Activated naive CD8-positive, alpha-beta T cell treated with anti-CD3 and anti-CD28 coated beads, Interleukin-2, amount 50 U/mL, for 16 hours (primary cell): Measurements from ENCODE around the gene TYSND1.
"Not testable (repeated sequence)": the region's sequence is repeated elsewhere in the genome, so short reads cannot be mapped to it uniquely, and the experiment has no call there.

Experiments used
- DNase-seq: peaks from one replicate; pipeline ENCODE4 v3.0.0-alpha.2; 2020; ENCODE audit warnings: low read depth, low spot score

TYSND1 gene, protein sequence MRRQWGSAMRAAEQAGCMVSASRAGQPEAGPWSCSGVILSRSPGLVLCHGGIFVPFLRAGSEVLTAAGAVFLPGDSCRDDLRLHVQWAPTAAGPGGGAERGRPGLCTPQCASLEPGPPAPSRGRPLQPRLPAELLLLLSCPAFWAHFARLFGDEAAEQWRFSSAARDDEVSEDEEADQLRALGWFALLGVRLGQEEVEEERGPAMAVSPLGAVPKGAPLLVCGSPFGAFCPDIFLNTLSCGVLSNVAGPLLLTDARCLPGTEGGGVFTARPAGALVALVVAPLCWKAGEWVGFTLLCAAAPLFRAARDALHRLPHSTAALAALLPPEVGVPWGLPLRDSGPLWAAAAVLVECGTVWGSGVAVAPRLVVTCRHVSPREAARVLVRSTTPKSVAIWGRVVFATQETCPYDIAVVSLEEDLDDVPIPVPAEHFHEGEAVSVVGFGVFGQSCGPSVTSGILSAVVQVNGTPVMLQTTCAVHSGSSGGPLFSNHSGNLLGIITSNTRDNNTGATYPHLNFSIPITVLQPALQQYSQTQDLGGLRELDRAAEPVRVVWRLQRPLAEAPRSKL

DNA sequence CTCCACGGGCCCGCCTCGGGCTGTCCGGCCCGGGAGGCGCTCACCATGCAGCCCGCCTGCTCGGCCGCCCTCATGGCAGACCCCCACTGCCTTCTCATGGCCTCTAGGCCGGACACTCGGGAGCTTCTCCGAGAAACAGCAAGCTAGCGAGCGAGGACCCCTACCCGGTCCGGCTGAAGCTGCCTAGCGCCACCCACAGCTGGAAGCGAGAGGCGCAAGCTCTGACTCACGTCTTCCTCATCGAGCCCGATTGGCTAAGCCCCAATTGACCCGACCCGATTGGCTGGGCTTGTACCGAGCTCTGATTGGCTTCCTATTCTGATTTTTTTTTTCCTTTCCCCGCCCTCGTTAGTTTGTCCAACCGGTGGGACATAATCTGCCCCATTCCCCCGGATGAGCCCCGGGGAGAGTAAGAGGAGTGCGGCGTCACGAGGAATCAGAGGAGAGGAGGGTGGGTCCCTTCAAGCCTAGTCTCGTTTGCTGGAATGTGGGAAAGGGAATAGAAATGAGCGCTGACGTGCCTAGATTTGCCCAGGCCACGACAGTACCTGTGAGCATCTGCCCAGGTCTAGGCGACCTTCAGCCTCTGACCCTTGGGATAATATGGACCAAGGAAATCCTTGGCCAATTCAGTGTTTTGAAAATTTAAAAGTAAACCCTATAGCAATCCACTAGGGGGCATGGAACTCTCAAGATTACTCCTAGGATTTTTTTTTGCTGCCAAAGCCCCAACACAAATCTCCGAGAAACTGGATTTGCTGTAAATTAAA is at the start of gene TYSND1:
TSS of gene TYSND1 (minus strand) at position 212 of the 770 bp plus-strand sequence. CDS start at position 98, 114 bp downstream.
- DNase-seq, result peak; percentile 85

DNA sequence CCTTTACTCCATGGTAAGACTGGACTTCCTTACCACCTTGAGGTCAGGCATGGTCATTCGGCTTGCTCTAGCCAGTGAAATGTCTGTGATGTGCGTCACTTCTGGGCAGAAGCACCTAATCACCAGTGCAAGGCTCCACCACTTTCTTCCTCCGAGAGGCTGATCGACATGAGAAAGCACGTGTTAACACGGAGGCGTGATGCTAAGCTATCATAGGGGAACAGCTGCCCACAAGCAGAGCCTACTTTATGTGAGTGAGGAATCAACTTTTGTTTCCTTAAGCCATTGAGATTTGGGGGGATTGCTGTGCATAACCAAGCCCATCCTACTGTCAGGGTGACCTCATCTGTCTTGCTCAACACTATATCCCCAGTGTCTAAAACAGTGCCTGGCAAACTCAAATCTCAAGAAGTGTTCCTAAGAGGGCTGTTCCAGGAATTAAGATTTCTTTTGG is 46.9 kb upstream of the TYSND1 start:
- DNase-seq, result no peak

DNA sequence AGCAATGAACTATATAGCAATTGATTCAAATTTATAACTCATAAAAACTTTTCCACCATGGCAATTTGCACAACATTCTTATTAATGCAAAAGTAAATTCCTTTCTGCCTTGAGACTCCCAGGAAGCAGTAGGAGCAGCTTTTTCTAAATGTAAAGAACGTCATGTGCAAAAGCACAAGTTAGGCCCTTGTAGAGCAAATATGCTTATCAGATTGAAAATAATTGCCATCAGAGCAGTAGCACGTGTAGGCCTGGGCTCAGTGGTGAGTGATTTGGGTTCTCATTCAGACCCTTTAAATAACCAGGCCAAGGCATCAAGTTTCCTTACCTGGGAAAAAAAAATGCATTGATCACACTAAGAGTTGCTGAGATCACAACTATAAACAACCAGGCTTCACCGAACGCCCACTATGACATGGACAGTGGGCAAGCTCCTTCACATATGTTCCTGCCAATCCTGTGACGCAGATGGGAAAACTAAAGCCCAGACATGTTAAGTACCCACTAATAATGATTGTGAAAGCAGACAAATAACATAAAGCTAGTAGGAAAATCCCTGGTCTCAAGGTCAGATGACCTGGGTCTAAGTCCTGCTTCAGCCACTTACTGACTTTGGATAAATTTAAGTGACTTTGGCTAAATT is 45.9 kb upstream of the TYSND1 start:
- no peak for DNase-seq

DNA sequence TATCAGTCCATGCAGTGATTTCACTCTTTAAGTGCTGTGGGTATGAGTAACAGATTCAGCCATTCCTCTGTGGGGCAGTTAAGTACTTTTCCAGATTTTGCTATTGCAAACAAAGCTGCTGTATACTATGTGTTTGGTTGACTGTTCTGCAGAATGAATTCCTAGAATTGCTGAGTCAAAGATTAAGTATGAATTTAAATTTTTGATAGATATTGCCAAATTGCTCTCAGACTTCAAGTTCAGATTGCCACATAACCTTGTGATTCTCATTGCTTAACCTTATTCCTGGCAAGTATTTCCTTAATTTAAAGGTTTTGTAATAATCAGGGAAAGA is 45.4 kb upstream of the TYSND1 start:
- DNase-seq, result no peak

DNA sequence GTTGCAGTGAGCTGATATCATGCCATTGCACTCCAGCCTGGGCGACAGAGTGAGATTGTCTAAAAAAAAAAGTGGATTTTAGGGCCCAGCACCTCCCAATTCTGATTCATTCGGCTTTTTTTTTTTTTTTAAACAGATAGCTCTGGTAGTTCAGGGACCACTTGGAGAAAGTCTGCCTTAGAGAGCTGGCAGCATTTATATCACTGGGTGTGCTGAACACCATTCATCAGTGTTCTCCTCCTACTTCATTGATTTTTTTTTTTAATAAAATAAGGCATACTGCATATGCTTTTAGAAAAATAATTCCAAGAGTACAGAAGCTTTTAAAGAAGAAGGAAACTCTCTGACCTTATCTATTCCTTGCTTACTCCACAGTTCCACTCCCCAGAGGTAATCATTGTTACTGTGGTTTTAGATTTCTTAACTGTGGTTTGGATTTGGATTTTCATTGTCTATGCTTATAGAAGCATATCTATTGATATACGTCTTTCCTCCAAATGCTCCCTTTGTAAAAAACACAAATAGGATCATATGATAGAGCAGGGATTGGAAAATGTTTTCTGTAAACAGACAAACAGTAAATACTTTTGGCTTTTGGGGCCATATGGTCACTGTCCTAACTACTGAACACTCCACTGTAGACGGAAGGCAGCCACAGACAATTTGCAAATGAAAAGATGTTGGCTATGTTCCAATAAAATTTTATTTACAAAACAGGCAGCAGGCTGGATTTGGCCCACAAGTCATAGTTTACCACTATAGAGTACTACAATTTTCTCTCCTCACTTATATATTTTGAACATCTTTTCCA is 44.9 kb upstream of the TYSND1 start:
- no peak for DNase-seq

DNA sequence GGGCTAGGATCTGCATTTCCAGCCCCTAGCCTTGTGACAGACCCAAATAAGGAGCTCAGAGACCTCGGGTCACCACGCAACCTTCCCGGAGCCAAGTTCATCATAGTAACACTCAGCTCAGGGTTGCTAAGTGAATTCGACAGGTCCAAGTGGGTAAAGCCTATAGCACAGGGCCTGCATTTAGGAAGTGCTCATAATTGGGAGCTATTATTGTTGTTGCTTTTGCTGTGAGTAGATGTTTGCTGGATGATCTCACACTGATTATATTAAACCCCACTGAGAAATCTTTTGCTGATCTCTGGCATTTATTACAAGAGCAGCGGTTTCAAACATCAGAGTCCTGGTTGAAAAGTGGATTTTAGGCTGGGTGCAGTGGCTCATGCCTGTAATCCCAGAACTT is 44.1 kb upstream of the TYSND1 start:
- DNase-seq, result no peak

DNA sequence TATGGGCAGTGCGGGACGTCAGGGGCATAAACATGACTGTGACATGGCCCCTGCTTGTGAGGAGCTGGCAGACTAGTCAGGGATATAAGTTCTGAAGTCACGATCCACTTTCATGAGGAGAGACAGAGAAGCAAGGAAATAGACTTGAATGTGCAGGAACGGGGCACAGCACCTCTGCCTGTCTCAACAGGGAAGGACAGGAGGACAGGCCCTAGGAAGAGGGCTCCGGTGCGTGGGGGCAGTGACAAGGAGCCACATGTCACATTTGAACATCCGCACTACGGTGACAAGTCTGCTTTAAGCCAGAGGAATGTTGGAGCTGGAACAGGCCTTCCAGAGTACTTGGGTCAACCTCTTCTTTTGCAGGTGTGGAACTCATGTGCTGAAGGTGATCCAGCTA is 43.6 kb upstream of the TYSND1 start:
- DNase-seq, result no peak

DNA sequence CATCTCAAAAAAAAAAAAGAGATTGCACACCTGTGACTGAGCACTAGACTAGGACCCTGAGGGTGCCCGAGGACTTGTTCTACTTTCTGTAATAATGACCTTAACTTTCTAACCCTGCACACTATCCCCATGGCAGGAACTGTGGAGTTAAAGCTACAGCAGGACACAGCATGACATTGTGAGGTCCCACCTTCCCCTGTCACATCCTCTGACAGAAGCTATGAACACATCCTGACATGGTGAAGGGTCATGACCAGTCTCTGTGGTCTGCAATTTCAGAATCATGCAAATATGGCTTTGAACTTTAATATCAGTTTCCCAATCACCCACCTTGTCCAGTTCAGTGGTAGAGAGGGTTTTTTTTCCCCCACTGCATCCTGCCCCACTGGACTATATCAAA is 42.3 kb upstream of the TYSND1 start:
- no peak for DNase-seq

DNA sequence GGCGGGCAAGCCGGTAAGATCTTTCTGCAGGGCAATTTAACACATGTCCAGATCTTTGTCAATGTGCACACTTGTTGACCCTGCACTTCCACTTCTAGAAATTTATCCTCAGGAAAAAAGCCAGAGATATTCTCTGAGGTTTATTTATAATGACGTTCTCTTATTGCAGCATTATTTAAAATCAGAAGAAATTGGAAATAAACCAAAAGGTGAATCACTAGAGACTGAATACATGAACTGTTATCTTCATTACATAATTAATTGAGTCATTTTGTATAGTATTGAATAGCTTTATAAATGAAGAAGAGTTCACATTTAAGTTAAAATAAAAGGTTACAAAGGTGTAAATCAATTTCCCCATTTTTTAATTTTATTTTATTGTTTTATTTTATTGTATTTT is 40.1 kb upstream of the TYSND1 start:
- DNase-seq, result no peak

DNA sequence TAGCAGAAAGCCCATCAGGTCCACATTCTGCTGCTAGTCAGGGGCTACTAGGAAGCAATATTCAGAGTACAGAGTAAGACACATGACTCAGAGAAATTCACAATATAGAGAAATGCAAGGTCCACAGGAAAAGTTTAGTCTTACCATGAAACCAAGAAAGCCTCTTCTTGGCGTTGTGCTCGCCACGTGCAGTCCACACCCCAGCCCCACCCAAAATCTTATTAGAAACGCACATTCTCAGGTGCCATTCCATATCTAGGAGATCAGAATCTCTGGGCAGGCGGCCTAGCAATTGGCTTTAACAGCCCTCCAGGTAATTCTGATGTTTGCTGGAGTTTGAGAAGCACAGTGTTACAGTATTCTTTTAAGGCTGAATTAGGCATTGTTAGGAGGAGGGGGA is 39.6 kb upstream of the TYSND1 start:
- no peak for DNase-seq

DNA sequence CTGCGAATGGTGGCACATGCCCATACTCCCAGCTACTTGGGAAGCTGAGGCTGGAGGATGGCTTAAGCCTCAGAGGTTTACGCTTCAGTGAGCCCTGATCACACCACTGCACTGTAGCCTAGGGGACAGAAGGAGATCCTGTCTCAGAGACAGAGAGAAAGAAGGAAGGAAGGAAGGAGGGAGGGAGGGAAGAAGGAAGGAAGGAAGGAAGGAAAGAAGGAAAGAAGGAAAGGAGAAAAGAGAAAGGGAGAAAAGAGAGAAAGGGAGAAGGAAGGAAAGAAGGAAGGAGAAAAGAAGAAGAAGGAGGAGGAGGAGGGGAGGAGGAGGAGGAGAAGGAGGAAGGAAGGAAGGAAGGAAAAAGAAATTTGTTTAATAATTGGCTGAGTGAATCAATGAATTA is 36.8 kb upstream of the TYSND1 start:
- no peak for DNase-seq

DNA sequence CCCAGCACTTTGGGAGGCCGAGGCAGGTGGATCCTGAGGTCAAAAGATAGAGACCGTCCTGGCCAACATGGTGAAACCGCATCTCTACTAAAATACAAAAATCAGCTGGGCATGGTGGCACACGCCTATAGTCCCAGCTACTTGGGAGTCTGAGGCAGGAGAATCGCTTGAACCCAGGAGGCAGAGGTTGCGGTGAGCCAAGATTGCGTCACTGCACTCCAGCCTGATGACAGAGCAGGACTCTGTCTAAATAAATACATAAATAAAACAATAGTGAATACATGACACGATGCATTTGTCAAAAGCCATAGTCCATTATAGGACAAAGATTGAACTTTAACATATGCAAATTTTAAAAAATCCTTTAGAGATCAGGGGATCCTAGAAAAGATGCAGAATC is 32.7 kb upstream of the TYSND1 start:
- not testable (repeated sequence) for DNase-seq

DNA sequence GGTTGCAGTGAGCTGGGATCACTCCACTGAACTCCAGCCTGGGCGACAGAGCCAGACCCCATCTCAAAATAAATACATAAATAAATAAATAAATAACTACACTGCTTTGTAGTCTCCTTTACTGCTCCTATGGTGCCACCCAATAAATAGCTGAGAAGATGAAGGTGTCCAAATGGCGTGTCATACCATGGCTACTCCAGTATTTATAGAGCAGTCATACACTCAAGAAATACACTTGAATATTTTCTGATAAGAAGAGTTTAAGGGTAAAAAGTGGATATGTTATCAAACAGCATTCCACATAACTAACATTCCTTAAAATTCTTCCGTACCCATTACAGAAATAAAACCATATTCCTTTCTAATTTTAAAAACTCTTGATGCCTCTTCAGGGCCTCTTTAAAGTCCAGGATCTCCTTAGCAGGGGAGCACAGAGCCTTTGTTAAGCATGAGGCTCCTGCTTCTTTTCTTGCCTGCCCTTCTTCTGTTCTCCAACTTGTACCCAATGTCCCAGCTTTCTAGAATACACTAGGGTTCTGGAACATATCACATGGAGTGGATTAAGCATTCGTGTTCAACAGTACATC is 31.7 kb upstream of the TYSND1 start:
- no peak for DNase-seq

DNA sequence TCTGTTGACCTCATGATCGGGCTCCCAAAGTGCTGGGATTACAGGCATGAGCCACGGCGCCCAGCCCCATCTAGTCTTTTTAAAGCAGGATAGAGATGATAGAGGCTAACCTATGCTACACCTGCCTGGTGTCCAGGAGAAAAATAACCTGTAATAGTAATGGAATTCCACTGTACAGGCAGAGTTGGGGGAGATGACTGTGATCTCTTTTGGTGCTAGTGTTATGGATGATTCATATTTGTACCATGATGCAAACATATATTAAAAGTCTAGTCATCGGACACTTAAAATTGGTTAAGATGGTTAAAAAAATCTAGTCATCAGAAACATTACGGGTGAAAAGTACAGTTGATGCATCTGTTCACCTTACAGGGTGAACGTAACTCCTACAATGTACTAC is 29.9 kb upstream of the TYSND1 start:
- DNase-seq, result no peak

DNA sequence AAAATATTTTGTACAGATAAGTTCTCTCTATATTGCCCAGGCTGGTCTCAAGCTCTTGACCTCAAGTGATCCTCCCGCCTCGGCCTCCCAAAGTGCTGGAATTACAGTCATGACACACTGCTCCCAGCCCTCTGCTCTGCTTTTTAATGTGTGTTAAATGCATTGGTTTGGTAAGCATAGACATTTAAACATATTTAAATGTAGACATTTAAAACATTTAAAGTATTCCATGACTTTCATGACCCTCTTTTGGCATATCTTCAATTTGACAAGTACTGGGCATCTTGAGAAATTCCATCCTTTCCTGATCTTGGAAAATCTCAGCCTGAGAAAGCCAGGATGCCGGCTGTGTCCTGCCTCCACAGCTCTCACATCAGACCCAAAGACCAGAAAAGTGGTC is 29.0 kb upstream of the TYSND1 start:
- DNase-seq, result no peak

DNA sequence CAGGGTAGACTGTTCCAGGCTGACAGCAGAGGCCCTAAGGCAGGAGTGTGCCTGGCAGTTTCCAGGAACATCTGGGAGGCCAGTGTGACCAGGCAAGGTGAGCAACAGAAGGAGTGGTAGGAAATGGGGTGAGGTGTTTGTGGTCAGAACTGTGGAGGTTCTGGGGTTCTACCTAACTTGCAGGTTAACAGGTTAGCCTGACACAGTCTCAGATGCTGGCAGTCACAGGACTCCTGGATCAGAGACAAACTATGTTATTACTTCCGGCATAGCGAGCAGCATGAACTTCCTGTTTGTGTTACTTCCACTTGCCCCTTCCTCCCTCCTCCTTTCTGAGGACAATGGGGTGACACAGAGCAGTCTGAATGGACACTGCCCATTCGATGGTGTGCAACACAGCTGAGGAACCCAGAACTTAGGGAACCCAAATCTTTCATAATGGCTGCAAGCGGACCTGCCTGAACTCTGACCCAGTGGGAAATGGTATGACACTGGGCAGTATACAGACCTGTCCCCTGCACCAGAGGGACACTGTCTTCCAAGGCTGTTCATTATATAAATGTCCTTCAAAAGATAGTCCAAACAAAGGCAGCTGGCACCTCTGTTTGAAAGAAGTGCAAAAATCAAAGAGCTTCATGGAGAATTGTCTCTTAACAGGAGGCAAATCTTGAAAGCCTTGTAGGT is 27.7 kb upstream of the TYSND1 start:
- no peak for DNase-seq

DNA sequence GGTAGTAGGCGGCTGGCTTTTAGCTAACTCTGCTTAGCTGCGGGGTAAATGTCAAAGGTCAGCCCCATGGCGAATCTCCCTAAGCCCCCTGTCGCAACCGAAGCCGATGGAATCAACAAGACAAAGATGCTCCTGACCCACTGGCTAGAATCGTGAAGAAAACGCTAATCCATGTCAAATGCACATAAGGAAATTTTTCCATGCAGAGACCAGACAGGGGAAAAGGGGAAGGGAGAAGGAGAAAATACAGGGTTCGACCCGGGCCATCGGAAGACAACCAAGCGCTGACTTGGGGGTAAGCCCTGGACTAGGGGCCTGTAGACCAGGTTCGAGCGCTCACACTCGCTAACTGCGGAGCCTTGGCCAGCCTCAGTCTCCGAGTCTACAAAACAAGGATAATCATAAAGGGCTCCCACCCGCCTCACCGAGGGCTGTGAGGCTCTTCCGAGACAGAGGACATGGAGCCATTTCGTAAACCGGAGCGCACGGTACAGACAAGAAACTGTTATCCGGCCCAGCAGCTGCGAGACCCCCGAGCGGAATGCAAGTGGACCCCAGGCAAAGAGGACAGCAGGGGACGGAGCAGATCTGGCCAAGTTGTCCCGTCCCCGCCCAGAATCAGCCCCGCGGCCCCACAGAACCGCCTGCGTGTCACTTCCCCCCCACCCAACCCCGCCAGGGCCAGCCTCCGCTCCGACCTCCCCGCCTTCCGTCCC is 23.3 kb upstream of the TYSND1 start:
- no peak for DNase-seq

DNA sequence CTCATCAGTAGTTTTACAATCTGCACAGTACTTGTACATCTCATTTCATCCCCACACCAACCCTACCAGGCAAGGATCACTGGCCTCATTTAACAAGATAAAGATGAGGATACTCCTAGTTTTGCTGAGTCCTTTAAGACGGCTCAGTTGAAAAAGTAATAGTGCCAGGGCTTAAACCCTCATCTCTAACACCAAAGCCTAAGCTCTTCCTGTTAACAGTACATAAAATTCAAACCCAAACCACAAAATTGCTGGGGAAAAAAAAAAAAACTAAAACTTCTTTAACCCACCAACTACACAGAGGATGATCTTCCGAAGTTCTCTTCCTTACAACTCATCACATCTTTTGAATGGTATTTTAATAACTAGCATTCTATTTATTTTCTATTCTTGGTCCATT is 22.5 kb upstream of the TYSND1 start:
- DNase-seq, result no peak

DNA sequence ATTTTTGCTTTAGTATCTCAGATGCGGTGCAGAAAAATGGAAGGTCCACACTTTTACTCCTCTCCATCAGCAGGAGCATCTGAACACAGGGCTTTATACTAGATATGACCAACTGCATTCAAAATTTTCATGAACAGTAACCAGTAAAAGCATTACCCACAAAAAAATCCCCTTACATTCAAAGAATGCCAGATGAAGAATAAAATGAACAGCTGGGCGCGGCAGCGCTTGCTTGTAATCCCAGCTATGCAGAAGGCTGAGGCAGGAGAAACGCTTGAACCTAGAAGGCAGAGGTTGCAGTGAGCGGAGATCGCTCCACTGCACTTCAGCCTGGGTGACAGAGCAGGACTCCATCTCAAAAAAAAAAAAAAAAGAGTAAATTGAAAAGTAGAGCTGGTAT is 20.7 kb upstream of the TYSND1 start:
- no peak for DNase-seq

DNA sequence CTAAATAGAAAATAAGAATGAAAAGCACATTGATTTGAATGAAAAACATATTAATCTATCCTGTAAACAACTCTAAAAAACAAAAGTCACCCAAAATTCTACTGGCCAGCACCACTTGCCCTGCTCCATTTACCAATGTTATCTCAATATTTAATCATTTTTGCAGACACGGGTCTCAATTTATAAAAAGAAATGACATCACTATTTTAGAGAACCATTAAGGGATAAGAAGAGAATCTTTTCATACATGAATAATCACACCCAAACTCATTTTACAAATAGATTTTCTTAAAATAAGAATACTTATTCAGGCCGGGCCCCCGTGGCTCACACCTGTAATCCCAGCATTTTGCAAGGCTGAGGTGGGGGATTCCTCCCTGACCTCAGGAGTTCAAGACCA is 19.9 kb upstream of the TYSND1 start:
- DNase-seq, result no peak
